GM21367 (cell line): ENCODE measurements around the gene OR2T4.

Source experiments
- ATAC-seq: cut with Tn5 transposase; IDR thresholded peaks from one replicate; pipeline ENCODE4 v1.9.1; 2021; ENCODE audit not compliant: unreplicated experiment

OR2T4 gene

DNA sequence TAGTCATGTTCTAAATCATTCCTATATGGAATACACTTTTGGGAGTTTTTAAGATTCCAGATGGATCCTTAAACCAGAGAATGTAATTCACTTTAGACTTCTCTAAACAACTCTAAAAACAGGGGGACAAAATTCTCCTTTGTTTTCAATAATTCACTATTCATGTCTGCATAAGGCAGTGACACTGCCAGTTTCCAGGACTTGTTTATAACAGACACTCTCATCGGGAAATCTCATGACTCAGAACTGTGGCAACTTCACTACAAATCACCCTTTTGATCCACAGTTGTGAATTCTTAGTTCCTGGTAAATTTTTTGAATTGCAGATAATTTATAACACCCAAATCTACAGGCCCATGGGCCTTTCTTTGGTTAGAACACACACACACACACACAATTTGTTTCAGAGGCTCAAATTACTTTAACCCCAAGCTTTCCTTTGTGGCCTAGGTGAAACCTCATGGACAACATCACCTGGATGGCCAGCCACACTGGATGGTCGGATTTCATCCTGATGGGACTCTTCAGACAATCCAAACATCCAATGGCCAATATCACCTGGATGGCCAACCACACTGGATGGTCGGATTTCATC lies at the start of gene OR2T4:
OR2T4 (plus strand) TSS at position 545 of the 595 bp plus-strand sequence; CDS start at position 545, 0 bp downstream.
- ATAC-seq = no peak

DNA sequence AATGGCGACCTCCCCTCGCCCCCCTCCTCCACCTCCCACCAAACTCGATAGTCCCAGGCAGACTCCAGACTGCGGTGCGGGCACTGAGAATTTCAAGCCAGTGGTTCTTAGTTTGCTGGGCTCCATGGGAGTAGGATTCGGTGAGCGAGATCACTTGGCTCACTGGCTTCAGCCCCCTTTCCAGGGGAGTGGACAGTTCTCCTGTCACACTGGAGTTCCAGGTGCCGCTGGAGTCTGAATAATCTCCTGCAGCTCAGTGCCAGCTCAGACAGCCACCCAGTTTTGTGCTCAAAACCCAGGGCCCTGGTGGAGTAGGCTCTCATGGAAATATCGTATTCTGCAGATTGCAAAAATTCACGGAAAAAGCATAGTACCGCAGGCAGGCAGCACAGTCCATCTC lies 44.7 kb upstream of the OR2T4 start:
- no peak for ATAC-seq

DNA sequence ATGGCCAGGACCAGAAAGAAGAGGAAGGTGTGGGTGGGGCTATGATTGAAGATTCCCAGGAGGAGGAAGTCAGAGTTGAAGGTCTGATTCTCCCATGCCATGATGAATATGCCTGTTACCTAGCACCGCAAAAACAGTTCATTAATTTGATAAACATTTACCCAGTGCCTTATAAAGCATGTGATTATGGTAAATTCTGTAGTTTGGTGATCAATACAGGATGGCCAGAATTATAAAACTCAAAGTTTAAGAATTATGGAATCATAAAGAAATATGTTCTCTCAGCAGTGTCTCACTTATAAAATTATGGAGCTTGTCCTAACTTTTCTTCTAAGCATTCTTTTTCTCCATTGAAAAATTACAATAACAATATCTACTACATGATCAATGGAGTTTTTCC lies 37.0 kb upstream of the OR2T4 start, which contains the start of gene OR2M7:
OR2M7 (minus strand) TSS at position 101 of the 400 bp plus-strand sequence; CDS start at position 101, 0 bp downstream.
- no peak for ATAC-seq

GRCh38 chr1:248343451-248343850 lies 18.0 kb upstream of the OR2T4 start:
- ATAC-seq = no peak

- no peak for ATAC-seq
Observed at GRCh38 chr1:248348475-248348874, 13.0 kb upstream of the OR2T4 start, which contains the start of gene OR14C36. TSS of gene OR14C36 (plus strand) at chr1:248348775. CDS start at chr1:248348775, 0 bp downstream.

DNA sequence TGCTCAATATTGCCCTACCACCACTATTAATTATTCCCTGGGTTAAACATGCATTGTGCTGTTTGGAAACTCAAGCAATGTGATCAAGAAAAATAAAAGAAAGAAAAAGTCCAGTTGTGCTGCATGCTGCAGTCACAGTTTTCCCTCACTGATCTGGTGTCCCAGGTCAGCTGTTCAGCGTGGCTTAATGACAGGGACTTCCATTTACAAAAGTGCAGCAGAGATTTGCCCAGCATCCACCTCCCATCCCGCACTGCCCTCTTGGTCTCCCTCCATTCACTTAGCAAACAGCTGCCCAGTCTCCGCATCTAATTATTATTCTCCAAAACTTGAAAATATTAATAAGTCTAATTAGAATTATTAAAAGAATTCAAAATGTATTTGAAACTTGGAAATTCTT lies 2.0 kb upstream of the OR2T4 start:
- no peak for ATAC-seq

GRCh38 chr1:248366609-248367008 lies 5.1 kb downstream of the OR2T4 start:
- no peak for ATAC-seq

DNA sequence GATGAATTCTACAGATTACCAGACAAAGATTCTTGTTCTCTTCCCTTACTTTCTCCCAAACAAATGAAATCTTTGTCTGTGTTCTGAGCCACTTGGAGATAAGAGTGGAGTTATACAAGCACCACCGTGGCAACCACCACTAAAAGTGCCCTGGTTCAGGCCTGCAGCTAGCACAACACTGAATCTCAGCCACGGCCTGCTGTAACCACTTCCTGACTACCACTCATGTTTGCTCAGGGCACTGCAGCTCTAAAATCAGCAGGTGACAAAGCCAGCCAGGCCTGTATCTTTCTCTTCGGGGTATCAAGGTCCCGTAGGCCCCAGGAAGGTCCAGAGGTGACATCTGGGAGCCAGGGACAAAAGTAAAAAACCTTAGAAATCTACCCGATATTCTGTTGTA lies 10.9 kb downstream of the OR2T4 start:
- no peak for ATAC-seq

DNA sequence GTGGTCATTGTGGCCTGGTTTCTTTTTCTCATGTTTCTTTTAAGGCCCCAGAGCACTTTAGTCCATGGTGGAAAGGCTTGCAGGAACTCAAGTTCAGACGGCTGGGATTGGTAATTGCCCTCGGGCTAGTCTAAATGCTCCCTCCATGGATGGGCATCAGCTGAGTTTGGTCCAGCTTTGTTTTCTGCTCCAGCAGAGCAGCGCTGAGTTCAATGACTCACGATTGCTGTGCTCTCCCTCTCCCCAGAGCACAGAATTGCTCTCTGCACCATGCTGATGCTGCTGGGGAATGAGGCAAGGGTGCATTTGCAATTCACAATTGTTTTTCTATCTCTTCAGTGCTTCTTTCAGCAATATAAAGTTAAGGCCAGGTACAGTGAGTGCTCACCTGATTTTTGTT lies 12.3 kb downstream of the OR2T4 start:
- no peak for ATAC-seq

DNA sequence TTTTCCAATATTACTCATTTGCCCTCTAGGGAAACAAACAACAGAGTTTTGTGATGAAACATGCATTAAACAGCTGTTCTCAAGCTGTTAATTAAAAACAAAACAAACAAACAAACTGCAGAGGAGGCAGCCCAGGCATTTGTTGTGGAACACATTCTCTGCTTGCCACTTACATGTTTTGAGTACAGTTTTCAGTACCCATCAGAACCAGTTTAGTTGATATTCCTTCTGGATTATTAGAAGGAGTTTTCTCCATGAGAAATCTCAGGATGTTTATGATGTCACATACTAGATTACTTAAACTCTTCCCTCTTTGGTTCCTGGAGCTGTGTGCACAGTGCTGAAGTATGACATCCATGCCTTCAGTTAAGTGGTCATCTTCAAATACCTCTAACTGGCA lies 14.0 kb downstream of the OR2T4 start, which contains the start of gene OR2T6:
OR2T6 (plus strand) TSS at position 301 of the 400 bp plus-strand sequence. CDS start 11,863 bp downstream, outside the sequence.
- no peak for ATAC-seq

- no peak for ATAC-seq
Observed at GRCh38 chr1:248376916-248377315, 15.5 kb downstream of the OR2T4 start.

DNA sequence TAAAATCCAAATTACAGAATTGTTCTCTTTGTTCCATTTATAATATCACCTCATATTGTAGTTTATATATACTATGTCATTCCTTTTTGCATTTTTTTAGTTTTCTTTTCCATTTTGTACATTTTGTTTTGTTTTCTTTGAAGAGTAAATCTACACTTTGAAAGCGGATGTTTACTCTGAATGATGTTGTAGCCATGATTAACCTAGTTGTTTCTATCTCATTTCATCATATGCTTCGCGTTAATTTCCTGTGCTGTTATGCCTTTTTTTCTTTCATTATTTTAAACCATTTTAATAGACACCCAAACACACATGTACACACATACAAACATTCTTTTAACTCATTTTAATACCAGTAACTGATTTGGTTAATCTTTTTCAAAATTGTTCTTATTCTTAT lies 19.4 kb downstream of the OR2T4 start:
- no peak for ATAC-seq

- ATAC-seq = no peak
Observed at GRCh38 chr1:248388426-248388825, 27.0 kb downstream of the OR2T4 start.

GRCh38 chr1:248393050-248393449 lies 31.6 kb downstream of the OR2T4 start:
- no peak for ATAC-seq

DNA sequence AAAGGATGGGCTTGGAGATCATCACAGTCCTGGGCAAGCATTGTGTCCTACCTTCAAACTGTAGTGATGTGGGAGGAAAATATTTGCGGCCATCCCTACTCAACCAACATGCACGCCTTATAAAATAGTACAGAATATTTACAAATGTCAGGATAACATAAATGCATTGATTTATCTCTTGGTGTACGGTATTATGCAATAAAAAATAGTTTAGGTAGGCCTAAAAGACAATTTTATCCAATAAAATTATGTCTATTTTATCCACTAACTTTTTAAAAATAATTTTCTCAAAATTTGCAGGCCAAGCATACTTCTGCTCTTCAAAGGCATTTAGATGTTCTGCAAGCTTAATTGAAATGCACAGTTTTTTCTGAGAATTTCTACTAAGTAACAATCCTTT lies 41.3 kb downstream of the OR2T4 start, which contains the start of gene OR2T1:
OR2T1 (plus strand) TSS at position 301 of the 400 bp plus-strand sequence. CDS start 3,100 bp downstream, outside the sequence.
- no peak for ATAC-seq

DNA sequence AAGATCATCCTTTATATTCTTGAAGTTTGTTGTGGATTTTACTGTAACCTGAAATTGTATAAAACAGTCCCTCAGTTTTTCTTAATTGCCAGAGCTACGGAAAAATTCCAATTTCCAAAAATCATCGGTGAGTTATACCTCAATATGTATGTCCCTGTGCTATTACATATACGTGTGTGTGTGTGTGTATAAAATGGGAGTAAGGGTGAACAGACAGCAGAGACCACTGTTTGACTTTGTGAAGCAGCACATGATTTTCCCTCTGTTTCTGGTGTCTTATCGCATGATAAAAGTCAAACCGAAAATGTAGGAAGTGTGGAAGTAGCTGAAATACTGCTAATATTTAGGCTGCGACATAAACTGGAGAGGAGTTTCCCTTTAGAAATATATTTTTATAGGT lies 42.6 kb downstream of the OR2T4 start:
- no peak for ATAC-seq

GRCh38 chr1:248406721-248407692 lies 45.5 kb downstream of the OR2T4 start:
- ATAC-seq = no peak
